DOHH2 (cell line): Measurements from ENCODE around the gene CHTF8.

ENCODE experiments used
- H3F3A ChIP-seq: fragments of 200-600 bp; sonication (generic), shearing (Covaris generic); 2 replicates; pipeline ENCODE4 v1.6.0; 2016; ENCODE audit warnings: antibody characterized with exemption, mild to moderate bottlenecking; ENCODE audit not compliant: control insufficient read depth, insufficient read depth
- H3K27ac ChIP-seq: fragments of 200-600 bp; sonication (generic); 2 replicates; pipeline ENCODE4 v1.5.1; 2014; ENCODE audit warnings: low read depth, mild to moderate bottlenecking, low read length, moderate library complexity
- H3K27me3 ChIP-seq: fragments of 200-600 bp; sonication (generic); 2 replicates; pipeline ENCODE4 v1.6.1; 2014; ENCODE audit warnings: mild to moderate bottlenecking, low read length, mixed read lengths; ENCODE audit not compliant: control insufficient read depth
- H3K36me3 ChIP-seq: fragments of 200-600 bp; sonication (generic); 2 replicates; pipeline ENCODE4 v1.6.1; 2014; ENCODE audit warnings: mild to moderate bottlenecking, low read length, moderate library complexity, mixed read lengths; ENCODE audit not compliant: control insufficient read depth
- H3K4me1 ChIP-seq: fragments of 200-600 bp; sonication (generic); 2 replicates; pipeline ENCODE4 v1.6.1; 2014; ENCODE audit warnings: mild to moderate bottlenecking, low read length, mixed read lengths; ENCODE audit not compliant: control insufficient read depth
- H3K4me2 ChIP-seq: fragments of 200-600 bp; sonication (generic); 2 replicates; pipeline ENCODE4 v1.6.0; 2014; ENCODE audit warnings: mild to moderate bottlenecking, low read length, moderate library complexity
- H3K4me3 ChIP-seq: fragments of 200-600 bp; sonication (generic); 2 replicates; pipeline ENCODE4 v1.5.1; 2014; ENCODE audit warnings: mild to moderate bottlenecking, low read length, mixed read lengths
- H3K79me2 ChIP-seq: fragments of 200-600 bp; sonication (generic); 2 replicates; pipeline ENCODE4 v1.6.1; 2014; ENCODE audit warnings: mild to moderate bottlenecking, low read length, mixed read lengths; ENCODE audit not compliant: control insufficient read depth
- H3K9me2 ChIP-seq: fragments of 200-600 bp; sonication (generic); replicated peaks from 2 replicates; pipeline ENCODE4 v1.6.1; 2014; ENCODE audit warnings: mild to moderate bottlenecking, low read length, mixed read lengths; ENCODE audit not compliant: control insufficient read depth
- H3K9me3 ChIP-seq: fragments of 200-600 bp; sonication (generic); 2 replicates; pipeline ENCODE4 v1.6.1; 2014; ENCODE audit warnings: antibody characterized with exemption, low read length, mixed read lengths; ENCODE audit not compliant: control insufficient read depth, insufficient read depth
- H4K20me1 ChIP-seq: fragments of 200-600 bp; sonication (generic); 2 replicates; pipeline ENCODE4 v1.6.0; 2014; ENCODE audit warnings: low read depth, mild to moderate bottlenecking, antibody characterized with exemption, low read length, moderate library complexity; ENCODE audit not compliant: control insufficient read depth, insufficient read depth
- EZH2phosphoT487 ChIP-seq: fragments of 200-600 bp; sonication (generic); IDR thresholded peaks from 2 replicates; pipeline ENCODE4 v1.6.1; 2017; ENCODE audit warnings: borderline replicate concordance, mild to moderate bottlenecking, antibody characterized with exemption, low read length, moderate library complexity, mixed read lengths
- TF ChIP-seq, protein P1 (sequence below): fragments of 200-600 bp; sonication (generic); IDR thresholded peaks from one replicate; pipeline ENCODE4 v1.5.1; 2014; ENCODE audit warnings: antibody characterized with exemption, mild to moderate bottlenecking, low read depth, low read length; ENCODE audit not compliant: poor library complexity, severe bottlenecking

CHTF8 gene

DNA sequence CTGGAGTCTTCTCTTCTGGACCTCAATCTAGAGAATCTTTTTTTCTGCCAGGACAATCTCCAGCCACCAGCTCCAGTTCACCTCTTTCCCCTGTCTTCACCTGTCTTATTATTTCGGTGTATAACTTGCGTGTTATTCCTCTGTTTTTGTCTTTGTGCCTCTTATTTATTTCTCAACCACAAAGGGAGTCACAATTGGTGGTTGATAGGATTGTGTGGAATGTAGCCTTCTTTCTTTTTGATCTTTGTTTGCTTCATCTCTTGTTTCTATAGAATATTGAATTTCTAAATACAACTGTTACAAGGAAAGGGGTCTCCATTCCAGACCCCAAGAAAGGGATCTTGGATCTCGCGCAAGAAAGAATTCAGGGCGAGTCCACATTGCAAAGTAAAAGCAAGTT lies 62.9 kb downstream of the CHTF8 start:
- Histone ChIP-seq H3K4me2 (no peak overlapping the region), H4K20me1 (no peaks in the 10 kb centered on the region), H3K4me1 (peaks cover 6% of the 10 kb centered on the region), H3K4me3 (no peak overlapping the region), H3F3A (no peaks in the 10 kb centered on the region), H3K9me2 (no peaks in the 10 kb centered on the region), H3K79me2 (no peaks in the 10 kb centered on the region), H3K36me3 (no peaks in the 10 kb centered on the region), H3K27me3 (no peaks in the 10 kb centered on the region), H3K9me3 (no peaks in the 10 kb centered on the region), H3K27ac (no peak overlapping the region)
- TF ChIP-seq, protein P1, sequence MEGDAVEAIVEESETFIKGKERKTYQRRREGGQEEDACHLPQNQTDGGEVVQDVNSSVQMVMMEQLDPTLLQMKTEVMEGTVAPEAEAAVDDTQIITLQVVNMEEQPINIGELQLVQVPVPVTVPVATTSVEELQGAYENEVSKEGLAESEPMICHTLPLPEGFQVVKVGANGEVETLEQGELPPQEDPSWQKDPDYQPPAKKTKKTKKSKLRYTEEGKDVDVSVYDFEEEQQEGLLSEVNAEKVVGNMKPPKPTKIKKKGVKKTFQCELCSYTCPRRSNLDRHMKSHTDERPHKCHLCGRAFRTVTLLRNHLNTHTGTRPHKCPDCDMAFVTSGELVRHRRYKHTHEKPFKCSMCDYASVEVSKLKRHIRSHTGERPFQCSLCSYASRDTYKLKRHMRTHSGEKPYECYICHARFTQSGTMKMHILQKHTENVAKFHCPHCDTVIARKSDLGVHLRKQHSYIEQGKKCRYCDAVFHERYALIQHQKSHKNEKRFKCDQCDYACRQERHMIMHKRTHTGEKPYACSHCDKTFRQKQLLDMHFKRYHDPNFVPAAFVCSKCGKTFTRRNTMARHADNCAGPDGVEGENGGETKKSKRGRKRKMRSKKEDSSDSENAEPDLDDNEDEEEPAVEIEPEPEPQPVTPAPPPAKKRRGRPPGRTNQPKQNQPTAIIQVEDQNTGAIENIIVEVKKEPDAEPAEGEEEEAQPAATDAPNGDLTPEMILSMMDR = no peak
- no peak for TF ChIP-seq EZH2phosphoT487
